ENCODE results near the gene AFF3.

DNA sequence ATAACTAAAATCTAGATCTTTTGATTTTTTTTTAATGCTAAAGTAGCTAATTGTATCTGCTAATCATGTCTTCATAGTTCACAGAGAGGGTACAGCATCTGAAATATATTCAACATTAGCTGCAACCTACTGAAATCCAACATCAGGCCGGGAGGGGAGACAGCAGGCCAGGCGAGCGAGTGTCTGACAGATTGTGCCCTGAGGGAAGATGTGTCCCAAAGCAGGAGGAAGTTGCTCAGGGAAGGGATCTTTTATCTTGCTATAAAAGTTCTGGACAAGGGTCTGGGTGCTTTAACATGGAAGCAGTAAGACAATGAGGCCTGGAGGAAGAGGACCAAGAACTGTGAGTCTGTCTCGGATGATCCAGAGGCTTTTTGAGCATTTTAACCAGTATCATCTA, 274.1 kb downstream of the AFF3 start:
- no peak for TF ChIP-seq NFIC (IDR thresholded peaks at IDR 0.05)
- no peak for TF ChIP-seq EP300 (IDR thresholded peaks at IDR 0.05; ENCODE audit: borderline replicate concordance)
- TF ChIP-seq FOXM1 (IDR thresholded peaks at IDR 0.05; ENCODE audit: borderline replicate concordance, low read depth) = no peak
- no peak for TF ChIP-seq CREB1 (IDR thresholded peaks at IDR 0.05; ENCODE audit: low read depth)
- TF ChIP-seq EGR1 (IDR thresholded peaks at IDR 0.05) = no peak

All from Ishikawa (cell line).